NK-92 (cell line): ENCODE data around the gene AMY2B.
"Not testable (repeated sequence)": the region's sequence is repeated elsewhere in the genome, so short reads cannot be mapped to it uniquely, and the experiment has no call there.

Experiments used
- DNase-seq: peaks from one replicate; lab custom pipeline; 2025; ENCODE audit not compliant: unreplicated experiment; lab: John Stamatoyannopoulos, UW

The AMY2B gene

GRCh38 chr1:103616994-103617477 lies 45.6 kb downstream of the AMY2B start, which contains the start of gene AMY2A:
Gene AMY2A (plus strand): TSS chr1:103617427. CDS start chr1:103617441, 14 bp downstream.
- DNase-seq: not testable (repeated sequence)

- not testable (repeated sequence) for DNase-seq
Observed at GRCh38 chr1:103627436-103627835, 56.0 kb downstream of the AMY2B start.
